Measurements from ENCODE around the gene RELL1. TPM values are rescaled to one million over a fixed set of nuclear protein-coding genes. Genes with fewer than 3 reads are reported as not detected.

The RELL1 gene
- total RNA-seq, 1 donor from 2014 or later: 56.2 TPM

DNA sequence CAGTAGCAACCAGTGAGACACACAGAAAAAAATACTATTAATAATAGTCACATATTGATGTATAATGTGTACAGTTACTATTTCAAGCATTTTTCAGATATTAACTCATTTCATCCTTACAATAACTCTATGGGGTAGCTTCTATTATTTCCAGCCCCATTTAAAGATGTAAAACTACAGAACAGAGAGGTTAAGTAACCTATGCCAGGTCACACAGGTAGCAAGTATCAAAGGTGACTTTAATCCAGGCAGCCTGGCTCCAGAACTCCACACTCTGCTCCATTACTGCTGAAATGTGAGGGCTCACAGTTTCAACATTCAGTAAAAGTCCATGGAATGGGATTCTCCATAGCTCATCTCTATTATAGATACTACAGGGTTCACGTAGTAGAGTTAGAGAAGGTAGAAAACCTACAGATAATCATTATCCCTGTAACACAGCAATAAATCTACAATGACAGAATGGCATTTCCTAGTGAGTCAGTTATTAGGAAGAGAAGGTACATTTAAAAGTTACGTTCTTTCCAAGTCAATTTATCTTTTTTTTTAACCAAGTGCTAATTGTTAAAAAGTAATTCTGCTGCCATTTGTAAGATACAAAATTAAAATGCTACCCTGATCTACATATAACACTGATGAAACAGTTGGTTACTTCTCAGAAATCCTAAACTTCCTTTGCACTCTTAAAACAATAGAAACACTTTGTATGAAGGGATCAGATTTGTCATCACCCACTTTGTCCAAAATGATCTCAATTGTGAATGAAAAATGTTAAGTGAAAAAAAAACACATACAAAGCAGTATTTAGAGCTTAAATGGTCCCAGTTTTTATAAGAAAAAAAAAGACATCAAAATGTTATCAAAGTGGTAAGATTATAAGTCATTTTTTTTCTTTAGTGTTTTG is 18.7 kb downstream of the RELL1 start:
- DNase-seq (ENCODE audit: low spot score): no peak

DNA sequence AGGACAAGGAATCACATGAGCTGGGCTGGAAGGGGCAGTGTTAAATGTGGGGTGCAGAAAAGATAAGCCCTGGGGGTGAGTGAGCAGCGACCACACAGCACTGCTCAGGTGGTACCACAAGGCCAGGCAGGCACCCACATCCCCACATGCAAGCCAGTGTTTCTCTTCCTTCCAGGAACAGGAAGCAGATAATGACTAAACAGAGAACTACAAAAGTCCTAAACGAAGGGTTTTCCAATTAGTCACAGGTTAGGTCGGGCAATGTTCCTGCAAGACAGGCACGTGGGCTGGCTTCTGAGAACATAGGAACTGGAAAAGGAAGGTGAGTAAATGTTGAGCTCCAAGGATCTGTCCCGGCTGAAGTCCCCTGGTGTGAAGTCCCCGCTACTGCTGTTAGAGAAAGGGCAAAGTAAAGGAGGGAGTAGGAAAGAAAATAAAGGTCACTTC is 19.5 kb downstream of the RELL1 start:
- DNase-seq (ENCODE audit: low spot score): no peak

DNA sequence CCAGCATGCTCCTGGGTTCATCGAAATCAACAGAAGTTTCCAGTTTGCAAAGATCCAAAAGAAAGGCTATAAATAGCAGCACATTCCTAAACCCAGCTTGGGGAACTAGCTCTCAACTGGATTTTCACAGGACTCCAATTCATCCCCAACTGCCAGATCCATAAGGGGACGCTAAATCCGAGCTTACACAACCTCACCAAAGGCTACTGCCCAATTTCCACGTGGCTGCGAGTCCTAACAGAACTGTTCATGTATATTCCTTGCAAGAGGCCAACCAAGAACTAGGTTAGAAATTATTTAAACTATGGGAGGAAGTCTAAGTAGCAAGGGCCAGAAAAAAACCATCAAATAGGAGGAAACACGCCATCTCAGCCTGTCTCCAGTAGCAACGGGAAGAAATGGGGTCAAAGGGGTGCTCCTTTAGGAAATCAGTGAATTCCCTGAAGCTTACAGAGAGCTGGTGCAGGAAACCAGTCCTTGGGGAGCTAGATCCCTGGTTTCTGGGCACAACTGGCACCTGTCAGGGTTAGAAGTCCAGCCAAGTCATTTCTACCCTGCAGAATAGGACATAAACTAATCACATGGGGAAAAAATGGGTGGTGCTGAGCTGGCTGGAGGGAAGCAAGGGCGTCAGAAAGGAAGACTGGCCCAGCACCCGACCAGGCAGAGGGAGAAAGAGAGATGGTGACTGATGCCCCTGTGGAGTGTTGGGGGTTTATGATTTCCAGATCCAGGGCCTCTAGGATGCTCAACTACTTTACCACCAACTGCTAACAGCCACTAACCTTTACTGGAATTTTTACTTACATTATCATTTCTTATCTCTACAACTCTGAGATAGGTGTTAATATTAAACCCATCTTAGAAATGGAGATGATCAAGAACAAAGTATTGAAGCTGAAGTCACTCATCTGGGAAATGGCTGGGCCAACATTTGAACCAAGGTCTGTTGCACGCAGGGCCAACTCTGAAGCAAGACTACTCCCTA is 20.5 kb downstream of the RELL1 start:
- no peak for DNase-seq (ENCODE audit: low spot score)

DNA sequence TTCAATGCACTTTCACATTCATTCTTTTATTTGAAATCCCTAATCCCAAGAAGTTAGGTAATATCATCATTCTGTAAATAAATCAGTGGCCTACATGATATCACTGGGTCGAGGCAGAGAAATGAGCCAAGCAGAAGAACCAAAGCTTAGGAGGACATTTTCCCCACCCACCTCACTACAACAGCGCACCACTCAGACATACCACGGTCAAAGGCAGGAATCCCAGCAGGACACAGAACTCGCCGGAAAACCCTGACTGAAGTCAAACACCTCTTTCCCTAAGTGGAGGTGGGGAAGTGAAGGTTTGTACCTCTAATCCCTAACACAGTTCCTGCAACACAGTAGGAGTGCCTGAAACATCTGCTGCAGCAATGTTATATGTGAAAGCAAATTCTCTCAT is 21.5 kb downstream of the RELL1 start:
- no peak for DNase-seq (ENCODE audit: low spot score)

DNA sequence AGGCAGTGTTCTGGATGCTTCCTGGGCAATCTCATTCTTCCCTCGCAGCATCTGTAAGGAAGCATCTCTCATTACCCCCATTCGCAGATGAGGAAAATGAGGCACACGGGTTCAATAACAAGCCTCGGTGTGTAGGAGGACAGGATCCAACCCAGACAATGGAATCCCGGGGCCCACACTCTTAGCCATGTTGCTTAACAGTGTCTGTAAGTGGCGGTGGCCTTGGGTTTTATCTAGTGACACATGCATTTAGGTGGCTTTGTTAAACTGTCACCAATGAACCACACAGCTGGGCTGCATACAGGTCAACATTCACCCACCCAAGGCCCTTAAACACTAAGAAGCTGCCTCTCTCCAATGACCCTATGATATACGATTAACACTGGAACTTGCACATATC is 22.6 kb downstream of the RELL1 start:
- no peak for DNase-seq (ENCODE audit: low spot score)

DNA sequence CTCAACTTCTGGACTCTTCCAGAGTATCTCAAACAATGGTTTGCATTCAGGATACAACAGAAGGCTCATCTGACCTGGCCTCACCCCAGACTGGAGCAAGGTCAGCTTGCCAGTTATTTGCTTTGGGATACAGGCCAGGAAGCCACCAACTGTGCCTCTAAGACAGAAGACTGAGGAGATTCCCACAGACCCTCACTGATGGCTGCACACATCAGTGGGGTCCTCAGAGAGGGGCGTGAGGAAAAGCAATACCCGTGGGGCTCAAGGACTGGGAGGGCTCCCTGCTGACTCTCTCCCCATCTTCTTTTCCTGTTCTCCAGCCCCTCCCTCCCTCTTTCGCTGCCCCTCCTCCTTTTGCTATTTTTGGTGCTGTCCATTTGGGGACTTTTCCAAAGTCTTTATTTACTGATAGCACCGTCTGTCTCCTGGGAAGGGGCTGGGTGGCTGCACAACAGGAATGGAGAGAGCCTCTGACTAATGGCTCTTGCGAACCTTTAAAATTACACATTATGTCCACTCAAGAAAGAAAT is 23.2 kb downstream of the RELL1 start:
- no peak for DNase-seq (ENCODE audit: low spot score)

DNA sequence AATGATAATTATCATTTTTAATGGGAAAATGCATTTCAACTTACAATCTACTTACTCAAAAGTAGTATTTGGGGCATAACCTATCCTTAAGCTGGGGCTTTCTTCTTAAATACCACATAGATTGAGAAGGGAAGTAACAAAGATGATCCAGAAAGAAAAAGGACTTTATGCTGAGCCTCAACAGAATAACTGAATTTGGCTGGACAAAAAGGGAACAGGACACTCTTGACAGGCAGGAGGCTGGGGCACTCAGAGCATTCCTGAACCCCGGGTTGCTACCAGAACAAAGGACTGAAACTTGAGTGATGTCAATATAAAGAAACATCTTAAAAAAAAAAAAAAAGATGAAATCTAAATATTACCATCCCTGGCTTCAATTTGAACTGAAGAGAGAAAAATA is 23.9 kb downstream of the RELL1 start:
- no peak for DNase-seq (ENCODE audit: low spot score)

DNA sequence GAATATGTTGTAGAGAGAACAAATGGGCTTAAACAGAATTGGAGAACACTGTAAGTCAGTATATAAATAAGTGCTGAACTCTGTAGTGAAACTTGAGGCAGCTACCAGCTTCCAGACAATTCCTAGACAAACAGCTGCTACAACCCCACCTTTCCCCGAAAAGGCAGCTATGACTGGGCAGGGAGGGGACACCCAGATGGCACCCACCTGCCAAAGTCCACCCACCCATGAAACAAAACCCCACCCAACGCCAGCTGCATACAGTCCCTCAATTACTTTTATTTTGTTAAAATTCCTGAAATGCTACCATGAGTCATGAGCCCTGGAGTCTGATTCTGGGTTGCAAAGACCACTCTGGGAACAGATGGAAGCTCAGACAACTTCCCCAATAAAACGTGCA is 24.4 kb downstream of the RELL1 start:
- DNase-seq (ENCODE audit: low spot score): no peak

DNA sequence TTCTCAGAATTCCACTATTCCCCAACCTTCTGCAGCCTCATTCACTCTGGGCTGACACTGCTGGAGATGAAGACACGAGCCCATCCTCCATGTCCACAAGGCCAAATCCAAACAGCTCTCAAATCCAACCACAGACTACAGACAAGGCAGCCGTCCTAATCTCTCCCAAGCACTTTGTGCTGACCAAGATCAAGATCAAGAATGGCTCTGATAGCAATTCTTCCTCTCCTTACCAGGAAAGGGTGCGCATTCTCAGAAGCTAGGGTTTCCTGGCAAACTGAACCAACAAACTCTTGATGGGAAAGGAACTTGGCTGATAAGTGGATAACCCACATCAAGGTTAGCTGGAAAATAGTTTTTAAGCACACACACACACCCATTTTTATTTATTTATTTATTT is 26.5 kb downstream of the RELL1 start:
- DNase-seq (ENCODE audit: low spot score): no peak

DNA sequence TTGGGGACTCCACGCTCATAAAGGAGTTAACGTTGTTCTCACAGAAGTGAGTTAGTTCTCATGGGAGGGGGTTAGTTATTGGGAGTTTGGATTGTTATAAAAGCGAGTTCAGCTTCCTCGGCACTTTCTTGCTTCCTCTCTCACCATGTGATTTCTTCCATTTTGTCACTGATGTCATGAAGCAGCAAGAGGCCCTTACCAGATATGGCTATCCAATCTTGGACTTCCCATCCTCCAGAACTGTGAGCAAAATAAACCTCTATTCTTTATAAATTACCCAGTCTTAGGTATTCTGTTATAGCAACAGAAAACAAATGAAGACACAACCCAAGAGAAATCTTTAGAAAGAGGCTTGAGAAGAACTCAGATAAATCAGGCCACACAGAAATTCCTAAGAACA is 29.5 kb downstream of the RELL1 start:
- DNase-seq (ENCODE audit: low spot score): no peak

DNA sequence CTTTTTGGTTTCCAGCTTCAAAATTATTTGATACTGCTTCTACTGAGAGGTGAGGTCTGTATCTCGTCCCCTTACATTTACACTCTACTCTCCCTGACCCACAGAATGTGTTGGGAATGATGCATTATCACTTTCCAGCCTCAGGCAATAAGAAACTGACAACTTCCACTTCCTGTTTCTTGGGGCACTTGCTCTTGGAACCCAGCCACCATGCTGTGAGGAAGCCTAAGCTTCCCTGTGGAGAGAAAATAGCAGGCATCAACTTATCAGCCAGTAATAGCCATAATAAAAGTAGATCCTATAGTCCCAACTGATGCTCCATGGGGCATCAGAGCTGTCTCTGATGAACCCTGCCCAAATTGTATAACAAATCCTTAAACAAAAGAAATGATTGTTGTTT is 32.6 kb downstream of the RELL1 start:
- no peak for DNase-seq (ENCODE audit: low spot score)

DNA sequence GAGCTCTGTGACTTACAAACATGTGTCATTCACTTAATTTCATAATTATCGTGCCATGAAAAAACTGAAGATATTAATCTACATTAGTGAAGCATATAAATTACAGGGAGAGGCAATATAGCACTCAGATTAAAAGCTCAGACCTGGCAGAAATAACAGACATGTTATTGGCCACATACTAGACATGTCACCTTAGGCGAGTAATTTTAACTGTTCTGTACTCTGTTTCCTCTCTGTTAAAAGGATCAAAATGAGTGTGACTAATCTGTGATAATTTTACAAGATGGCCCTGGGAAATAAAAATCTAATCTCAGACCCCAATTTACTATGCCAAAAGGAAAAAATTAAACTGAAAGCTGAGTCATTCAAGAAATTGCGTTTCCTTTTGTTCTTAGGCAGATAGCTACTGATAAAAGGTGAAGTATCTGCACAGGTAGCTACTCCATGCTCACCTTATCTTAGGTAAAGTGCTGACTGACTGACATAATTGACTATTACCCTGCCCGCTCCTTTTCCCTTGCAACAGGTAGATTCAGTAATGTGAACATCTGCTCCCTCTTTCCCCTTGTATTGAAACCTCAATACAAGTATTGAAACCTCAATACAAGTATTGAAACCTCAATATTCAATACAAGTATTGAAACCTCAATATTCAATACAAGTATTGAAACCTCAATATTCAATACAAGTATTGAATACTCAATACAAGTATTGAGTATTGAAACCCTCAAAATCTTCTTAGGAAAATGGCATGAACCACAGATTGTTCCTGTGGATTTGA is 33.2 kb downstream of the RELL1 start:
- DNase-seq (ENCODE audit: low spot score): no peak

DNA sequence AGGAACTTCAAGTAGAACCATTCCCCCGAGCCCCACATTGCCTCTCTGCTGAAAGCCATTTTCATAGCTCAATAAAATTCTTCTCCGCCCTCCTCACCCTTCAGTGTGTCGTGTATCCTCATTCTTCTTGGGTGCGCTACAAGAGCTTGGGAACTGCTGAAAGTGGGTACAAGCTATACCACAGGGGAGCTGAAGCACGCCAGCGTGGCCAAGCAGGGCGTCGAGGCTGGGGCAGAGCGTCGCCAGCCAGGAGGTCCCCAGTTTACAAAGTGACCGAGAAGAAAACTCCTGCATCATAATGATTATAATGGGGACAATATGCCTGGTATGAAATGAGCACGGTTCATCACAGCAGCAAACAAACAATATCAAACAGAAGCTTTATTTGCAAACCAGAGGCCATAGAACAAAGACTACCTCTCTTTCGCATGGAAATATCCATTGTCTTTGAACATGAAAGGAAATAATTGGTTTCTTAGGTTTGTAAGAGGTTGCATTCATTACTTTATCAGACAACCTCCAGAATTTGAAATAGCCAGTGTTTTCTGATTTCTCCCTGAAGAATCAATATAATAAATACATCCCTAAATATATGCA is 34.3 kb downstream of the RELL1 start:
- no peak for DNase-seq (ENCODE audit: low spot score)

DNA sequence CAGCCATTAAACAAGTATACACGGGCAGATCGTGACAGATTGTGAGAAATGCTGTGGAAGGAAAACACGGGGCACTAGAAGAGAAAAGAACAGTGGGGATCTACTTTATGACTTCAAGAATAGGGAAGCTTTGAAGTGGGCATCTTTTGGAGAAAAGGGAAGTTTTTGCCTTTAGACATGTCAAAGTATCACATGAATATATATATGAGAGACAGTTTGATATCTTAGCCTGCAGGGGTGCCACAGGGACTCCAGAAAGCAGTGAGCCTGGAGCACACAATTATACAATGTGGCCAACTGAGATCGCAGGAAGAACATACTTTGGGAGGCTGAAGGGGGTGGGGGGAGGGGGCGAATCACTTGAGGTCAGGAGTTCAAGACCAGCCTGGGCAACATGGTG is 35.7 kb downstream of the RELL1 start:
- no peak for DNase-seq (ENCODE audit: low spot score)

DNA sequence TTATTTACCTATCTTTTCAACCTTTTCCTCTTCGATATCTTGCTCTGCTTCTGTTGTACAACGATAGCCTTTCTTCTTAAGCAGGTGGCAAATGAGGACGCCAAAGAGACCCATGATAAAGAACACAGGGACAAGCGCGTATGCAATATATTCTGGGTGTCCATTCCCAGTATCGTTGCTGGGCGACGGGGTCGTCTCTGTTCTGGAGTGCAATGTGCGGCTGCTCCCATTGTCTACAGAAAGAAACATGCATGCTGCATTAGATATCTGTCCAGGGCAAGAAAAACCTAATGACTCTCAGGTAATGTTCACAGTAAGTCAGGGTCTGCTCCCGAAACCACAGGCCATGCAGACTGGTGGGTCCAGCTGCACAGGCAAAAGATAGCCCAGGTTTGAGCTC is 36.9 kb downstream of the RELL1 start:
- no peak for DNase-seq (ENCODE audit: low spot score)

DNA sequence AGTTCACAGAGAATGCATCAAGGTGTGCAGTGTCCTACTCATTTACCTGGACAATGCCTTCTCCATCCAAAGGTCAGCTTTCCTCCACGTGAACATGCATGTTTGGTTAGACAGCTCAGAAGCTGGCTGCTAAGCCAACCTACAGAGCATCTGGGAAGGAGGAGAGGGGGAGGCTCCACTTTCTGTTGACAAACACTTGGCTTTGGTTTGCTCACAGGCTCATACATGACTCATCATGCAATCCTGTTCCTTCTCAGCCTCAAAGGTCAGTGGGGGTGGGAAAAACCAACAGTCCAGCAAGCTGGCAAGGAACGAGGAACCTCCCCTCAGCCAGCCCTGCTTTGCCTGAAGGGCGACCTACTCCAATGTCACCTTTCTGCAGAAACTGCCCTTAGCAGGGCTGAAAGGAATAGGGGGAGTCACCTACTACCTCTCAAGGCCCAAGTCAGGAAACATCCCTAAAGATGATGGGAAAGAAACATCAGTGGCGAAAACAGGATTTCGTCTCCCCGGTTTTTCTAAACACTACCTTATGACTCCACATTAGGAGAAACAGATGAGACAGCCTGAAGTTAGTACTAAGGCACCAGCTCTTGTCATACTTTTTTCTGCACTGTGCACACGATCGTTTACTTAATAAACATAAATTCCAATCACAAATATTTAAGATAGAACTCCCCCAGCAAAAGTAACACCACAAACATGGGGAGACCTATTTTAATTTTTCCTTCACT is 37.9 kb downstream of the RELL1 start:
- no peak for DNase-seq (ENCODE audit: low spot score)

DNA sequence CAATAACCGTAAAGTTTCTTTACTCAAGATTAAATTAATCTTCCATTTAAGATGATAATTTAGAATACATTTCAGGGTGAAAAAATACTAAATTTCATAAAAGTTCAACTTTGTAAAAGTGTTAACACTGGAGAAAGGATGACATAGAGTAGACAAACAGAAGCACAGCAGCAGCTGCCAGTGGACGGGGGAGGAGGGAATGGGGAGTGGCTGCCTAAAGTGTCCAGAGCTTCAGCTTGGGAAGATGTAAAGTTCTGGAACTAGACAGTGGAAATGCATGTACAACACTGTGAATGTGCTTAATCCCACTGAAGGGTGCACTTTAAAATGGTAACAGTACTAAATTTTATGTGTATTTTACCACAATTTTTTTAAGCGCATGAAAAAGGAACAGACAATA is 39.9 kb downstream of the RELL1 start:
- DNase-seq (ENCODE audit: low spot score): no peak

DNA sequence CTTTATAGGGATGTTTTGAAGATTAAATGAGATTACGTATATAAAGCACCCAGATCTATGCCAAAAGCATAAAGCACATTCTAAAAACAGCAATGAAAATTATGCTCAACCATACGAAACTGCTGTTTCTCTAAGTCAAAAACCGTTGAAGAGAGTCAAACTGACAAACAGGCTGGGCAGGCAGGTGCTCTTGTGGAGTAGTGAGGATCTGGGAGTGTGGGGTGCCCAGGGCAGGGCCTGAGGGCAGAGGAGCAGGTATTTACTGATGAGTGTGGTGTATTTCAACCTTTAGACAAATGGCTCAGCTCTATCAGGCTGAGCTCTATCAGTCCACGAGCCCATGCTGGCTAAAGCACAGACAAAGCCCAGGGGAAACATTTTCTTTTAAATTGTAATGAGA is 40.4 kb downstream of the RELL1 start:
- DNase-seq (ENCODE audit: low spot score): no peak

DNA sequence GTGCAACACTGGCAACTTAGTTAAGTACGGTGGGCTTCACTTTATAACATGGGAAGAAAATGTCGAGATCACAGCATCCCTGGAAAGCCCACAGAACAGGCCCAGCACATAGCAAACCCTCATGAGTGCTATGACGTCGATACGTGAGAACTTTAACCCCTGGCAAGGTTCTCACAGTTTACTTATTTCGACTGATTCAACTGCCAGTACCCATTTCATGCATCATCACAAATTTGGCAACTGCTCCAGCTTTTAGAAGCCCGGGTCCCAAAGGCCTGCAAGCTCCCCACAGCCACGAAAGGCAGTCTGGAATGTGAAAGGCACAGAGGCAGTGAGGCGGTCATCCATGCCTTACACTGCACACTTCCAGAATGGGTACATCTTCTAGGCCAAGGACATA is 41.2 kb downstream of the RELL1 start:
- no peak for DNase-seq (ENCODE audit: low spot score)

All from mesenteric fat pad (tissue), 1 donor.